GM12891 (cell line): ENCODE results near the gene GPC6.

Source experiments
- POLR2A ChIP-seq: IDR thresholded peaks from 2 replicates; pipeline ENCODE4 v1.6.1; 2011; ENCODE audit warnings: low read depth, low read length, control low read depth
- POLR2AphosphoS5 ChIP-seq: IDR thresholded peaks from 2 replicates; pipeline ENCODE4 v1.6.1; 2011; ENCODE audit warnings: low read depth, low read length, control low read depth
- POU2F2 ChIP-seq: IDR thresholded peaks from 2 replicates; pipeline ENCODE4 v1.6.1; 2011; ENCODE audit warnings: low read depth, mild to moderate bottlenecking, control low read depth, low read length, moderate library complexity
- TAF1 ChIP-seq: IDR thresholded peaks from 2 replicates; pipeline ENCODE4 v1.6.1; 2011; ENCODE audit warnings: low read depth, low read length, control low read depth

- TF ChIP-seq POLR2A (no peak), POLR2AphosphoS5 (no peak), TAF1 (no peak), POU2F2 (no peak)
Observed at GRCh38 chr13:93951108-93951507, 724.5 kb downstream of the GPC6 start.
